HG03460 (cell line): ENCODE data around the gene TMEM44.
A peak's percentile ranks its signal among the peaks of the same experiment; 100 is the strongest.

ENCODE experiments used
- ATAC-seq: cut with Tn5 transposase; IDR thresholded peaks from one replicate; pipeline ENCODE4 v1.9.1; 2021; ENCODE audit not compliant: unreplicated experiment

The TMEM44 gene, protein sequence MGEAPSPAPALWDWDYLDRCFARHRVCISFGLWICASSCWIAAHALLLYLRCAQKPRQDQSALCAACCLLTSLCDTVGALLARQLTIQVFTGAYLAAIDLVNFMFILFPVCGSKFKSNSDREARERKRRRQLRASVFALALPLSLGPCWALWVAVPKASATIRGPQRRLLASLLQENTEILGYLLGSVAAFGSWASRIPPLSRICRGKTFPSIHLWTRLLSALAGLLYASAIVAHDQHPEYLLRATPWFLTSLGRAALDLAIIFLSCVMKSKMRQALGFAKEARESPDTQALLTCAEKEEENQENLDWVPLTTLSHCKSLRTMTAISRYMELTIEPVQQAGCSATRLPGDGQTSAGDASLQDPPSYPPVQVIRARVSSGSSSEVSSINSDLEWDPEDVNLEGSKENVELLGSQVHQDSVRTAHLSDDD

DNA sequence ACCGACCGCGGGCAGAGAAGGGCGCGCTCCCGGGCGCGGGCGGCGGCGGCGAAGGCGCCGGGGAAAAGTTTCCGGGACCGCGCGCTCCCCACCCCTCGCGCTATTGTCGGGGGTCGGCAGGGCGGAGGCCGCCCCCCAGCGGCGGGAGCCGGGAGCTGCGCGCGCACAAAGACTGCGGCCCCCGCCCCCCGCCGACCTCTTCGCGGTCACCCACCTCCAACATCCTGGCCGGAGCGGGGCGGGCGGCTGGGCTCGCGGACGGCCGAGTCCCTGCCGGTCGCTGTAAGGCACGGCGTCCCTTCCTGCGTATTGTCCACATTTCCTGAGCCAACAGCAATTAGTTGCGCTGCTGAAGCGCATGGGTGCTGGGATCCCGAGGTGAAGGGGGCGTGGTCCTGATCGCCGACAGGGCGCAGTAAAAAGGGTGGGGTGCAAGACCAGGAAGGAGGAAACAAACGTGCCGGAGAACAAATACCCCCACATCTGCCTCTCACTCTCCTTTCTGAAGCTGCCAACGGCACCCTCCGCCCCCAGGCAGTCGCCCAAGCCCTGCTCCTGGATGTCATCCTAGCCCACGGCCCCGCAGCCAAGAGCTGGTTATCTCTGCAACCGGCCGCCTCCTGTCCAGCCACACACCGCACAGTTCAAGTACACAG lies at the start of gene TMEM44:
Gene TMEM44 (minus strand): TSS at position 71 of the 656 bp plus-strand sequence. CDS start 204 bp downstream, outside the sequence.
- peak; percentile 71 for ATAC-seq

DNA sequence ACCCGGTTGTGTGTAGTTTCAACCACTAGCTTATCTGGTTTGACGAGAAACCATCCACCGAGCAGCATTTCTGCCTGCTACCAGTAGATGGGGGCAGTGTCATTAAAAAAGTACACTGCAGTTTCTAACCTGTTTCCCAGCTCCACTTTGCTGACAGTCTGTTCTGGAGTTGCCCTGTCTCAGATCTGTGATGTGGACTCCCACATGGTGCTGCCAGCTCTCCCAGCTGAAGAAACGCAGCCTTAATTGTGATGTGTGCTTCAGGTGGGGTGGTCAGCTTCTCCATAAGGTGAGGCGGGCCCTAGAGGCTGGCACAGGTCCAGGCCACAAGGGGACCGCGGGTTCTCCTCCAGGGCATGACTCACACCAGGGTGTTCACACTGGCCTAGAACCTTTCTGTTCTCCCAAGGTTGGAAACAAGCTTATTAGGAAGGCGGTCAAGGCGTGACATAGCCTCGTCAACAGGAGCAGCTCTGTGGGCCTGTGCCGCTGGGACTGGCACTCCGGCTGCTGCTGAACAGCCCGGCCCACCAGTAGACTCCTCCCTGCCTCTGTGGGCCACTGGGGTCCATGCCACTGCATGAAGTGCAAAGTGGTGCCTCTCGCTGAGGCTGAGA lies 49.6 kb upstream of the TMEM44 start:
- ATAC-seq: peak; percentile 59

DNA sequence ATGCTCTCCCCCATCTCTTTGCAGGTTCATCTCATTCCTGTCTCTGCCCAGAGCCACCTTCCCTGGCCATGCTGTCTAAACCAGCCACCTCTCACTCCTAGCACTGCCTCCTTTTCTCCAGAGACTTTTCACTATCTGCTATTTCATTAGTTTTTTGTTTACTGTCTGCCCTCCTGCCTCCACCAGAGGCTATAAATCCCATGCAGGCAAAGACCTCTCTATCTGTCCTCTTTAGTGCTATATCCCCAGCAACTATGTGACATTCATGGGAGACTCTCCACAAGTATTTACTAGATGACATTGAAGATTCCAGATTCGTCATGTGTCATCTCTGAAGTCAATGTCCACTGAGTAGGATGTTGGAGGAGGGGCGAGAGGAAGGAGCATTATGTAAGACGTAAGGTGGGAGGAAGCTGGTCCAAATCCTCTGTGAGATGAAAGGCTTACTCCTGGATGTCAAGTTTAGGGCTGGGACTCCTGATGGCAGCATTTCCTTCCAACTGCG lies 49.0 kb upstream of the TMEM44 start:
- no peak for ATAC-seq

DNA sequence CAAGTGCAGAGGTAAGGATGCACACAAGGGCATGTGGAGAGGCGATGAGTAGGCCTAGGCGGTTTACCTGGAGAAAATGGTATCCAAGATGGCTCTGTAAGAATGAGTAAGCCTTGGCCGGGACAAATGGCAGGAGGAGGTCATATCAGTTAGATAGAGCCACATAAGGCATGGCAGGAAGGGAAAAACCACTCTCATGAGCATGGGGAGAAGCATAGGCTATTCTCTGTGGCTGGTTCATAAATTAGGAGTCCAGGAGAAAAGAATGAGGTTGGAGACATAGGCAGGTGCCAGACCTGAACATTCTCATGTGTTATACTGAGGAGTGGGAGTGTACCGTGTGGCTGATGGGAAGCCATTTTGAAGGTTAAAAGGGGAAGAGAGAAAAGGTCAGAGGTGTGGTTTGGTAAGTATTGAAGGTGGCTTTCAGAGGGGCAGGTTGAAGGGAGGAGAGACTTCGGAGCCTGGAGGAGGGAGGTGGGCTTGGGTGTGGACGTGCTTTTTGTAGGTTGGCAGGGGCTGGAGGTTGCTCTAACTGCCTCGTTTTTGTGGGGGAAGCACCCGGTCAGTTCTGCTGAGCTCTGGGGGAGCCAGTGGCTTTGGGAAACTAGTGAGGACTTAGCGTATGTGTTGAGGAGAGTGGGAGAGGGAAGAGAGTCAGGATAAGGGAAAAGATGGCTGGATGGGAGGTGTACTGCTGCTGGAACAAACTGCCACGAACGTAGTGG lies 47.8 kb upstream of the TMEM44 start:
- no peak for ATAC-seq

DNA sequence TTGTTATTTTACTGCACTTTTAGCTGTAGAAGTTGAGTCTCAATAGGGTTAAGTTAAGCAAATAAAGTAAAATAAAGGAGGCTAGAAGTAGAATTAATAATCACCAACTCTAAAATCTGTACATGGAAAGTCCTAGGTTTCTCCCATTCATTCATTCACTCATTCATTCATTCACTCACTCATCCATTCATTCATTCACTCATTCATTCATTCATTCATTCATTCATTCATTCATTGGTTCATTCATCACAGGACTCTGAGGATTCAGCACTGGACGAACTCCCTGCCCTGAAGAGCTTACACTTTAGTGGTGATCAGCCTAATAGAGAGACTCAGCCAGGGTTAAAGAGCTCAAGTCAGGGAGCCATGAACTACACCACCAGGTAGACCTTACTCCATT lies 43.3 kb upstream of the TMEM44 start:
- ATAC-seq: no peak

DNA sequence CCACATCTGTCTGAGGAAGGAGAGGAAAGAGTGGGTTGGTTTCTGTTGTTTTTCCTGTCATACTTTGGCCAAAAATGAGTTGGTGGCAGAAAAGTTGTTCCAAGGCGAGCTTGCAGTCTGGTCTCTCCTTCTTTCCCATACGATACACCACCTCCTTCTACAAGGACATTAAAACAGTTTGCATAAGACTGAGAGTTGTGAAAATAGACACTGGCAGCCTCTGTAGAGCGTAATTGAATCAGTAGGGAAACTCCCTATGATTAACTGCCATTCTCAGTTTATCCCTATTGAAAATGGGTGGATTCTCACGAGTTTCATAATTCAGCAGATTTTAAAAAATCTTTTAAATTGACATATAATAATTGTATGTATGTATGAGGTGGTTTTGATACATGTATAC lies 42.5 kb upstream of the TMEM44 start:
- no peak for ATAC-seq

DNA sequence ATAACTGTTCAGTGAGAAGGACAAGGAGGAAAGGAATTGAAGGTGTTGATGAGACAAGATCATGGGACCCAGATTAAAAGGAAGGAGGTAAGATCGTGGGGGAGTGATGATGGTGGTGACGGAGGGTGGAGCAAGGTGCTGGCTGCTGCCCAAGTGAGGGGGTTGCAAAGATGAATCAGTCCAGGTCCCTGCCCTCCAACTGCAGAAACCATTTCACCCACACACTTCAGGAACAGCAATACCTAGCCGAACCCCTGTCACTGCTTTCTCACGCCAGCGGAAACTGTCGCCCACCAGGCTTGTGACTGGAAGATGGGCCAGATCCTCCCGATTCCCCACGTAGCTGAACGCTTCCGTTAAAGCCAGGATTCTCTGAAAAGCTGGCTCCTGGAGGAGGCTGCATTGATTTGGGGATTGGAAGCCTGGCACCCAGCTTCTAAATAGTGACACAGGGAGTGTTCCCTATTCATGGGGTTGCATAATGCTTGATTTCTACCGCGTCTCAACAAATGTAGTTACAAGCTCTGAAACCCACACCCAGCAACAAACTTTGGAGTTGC lies 41.9 kb upstream of the TMEM44 start:
- no peak for ATAC-seq

DNA sequence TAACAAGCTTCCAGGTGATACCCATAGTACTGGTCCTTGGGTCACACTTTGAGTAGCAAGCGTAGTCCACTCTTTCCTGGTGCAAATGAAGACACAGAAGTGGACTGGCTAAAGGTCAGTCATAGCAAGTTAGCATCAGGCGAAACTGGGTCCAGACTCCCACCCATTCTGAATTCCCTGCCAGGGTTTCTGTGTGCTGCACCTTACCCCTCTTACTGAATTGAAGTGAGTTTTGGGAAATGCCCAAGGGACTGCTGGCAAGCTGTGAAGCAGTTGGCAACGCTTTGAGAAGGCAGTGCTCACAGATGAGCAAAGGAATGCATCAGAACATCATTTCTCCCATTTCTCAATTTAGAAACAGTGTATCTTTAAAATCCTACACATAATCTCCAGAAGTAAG lies 40.5 kb upstream of the TMEM44 start:
- ATAC-seq: no peak

DNA sequence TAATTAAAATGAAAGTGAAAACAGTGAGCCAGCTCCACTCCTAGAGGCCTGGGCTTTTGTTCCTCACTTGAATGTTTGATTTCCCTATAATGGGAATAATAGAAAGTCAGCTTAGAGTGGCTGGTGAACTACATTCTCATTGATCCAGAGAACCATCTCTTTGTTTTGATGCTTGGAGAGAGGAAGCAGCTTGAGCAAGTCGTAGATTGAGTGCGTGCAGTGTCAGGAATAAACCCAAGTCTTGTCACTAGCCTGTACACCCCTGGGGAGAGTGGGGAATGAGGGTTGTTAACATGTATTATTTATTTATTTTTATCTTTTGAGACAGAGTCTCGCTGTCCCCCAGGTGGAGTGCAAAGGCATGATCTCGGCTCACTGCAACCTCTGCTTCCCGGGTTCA lies 39.7 kb upstream of the TMEM44 start:
- ATAC-seq: no peak

DNA sequence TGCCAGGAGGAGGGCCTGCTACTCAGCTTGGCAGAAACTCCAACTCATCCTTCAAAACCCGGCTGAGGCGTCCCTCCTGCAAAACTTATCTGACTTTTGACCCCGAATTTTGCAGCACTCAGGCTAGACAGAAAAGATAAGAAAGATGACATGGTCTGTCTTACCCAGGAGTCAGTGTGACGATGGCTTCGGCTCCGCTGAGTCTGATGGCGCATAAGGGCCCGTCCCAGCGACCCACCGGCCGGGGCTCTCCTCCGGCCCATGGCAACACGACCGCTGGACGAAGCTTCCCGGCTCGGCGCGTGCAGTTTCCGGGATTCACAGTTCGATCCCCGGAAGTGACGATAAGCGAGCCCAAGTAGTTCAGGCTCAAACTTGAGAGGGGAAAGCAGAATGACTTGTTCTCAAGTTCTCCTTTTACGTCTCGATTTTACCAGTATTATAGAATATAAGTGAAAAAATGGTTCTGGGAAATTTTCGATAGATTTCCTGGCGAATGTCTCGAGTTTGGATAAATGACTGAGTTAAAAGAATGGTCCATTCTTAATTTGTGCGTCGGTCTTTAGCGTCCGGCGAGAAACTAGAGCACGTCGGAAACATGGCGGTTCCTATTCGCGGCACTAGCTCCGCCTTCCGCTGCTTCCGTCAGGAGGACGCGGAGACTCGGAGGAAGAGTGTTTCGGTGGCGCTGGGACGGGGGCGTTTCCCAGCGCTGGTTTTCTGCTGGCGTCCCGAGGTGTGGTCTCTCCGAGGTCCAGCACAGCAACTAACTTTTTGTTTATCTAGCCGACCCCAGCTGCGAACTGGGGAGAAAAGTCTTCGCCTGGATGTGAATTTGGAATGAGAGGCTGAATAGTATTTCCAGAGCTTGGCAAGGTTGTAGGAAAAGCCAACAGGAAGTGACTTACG lies 38.9 kb upstream of the TMEM44 start, which contains the start of gene LSG1:
Gene LSG1 (minus strand): TSS at position 292 of the 909 bp plus-strand sequence. CDS start 29 bp downstream, at position 263.
- ATAC-seq: peak; percentile 88

DNA sequence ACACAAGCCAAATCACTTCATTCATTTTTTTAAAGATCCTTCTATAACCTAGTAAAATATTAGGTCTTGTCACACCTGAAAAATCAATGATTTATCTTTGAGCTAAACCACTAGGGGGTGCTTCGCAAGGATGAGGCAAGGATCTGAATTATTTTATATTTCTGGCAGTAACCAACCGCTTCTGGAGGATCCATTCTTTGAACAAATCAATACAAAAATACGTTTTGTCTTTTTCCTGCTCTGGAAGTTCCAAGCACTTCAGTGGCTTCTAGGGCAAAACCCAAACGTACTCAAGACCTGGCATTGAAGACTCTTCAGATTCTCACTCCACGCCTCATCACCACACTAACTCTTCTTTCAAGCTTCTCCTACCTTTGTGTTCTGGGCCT lies 38.3 kb upstream of the TMEM44 start:
- peak; percentile 24 for ATAC-seq

DNA sequence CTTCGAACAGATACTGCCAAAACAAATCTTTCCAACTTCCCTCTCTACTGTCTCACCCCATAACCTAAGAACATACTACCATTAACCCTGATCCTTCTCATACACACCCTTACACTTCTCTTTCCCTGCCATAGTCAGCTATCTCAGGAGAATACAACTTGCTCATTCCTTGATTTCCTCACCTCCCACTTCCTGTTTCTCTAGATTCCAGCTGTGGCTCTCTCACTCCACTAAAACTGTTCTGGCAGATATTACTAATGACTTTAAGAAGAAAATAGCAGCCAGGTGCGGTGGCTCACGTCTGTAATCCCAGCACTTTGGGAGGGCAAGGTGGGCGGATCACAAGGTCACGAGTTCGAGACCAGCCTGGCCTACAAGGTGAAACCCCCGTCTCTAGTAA lies 34.1 kb upstream of the TMEM44 start:
- no peak for ATAC-seq

DNA sequence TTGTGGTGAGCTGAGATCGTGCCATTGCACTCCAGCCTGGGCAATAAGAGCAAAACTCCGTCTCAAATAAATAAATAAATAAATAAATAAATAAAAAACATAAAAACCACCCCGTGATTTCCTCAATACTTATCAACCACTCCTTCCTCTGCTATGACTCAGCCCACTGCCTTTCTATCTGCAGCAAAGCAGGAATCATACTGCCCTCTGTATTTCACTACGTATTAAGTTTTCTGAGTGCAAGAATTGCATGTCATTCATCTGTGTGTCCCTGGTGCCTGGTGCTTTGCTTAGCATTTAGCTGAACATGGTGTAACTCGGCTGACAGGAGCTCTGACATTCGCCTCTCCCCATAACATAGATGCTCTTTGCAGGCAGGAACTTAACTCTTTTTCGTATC lies 31.6 kb upstream of the TMEM44 start:
- no peak for ATAC-seq

DNA sequence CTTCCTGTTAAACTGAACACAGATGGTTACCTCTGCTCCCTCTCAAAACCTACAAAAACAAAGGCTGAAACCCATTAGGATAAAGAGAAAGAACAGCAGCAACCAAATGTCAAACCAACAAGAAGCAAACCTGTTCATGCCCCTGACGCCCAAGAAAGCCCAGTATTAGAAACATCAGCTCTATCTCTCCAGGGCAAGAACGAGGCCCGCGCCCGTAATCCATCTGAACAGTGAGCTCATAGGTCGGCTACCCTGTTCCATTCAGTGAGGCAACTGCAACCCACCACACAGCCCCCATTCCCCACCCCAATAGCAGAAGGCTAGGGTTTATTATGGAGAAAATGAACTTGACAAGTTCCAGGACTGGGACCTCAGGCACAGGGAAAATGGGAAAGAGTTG lies 28.7 kb upstream of the TMEM44 start:
- ATAC-seq: no peak

DNA sequence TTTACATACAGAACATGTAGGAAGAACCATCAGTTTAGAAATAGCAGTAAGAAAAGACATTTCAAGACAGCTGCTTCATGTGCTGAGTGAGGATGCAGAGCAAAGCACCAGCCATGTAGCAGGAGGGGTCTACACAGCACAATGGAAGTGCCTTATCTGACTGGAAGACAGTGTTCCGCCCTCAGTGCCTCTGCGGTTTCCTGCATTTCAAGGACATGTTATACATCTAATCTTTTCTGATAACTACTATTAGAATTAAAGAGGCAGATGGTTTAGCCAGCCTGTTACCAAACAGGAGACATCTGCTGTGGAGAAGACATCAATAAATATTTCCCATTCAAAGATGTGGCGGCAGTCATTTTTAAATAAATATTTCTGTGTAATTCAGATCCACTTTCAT lies 28.2 kb upstream of the TMEM44 start:
- no peak for ATAC-seq

DNA sequence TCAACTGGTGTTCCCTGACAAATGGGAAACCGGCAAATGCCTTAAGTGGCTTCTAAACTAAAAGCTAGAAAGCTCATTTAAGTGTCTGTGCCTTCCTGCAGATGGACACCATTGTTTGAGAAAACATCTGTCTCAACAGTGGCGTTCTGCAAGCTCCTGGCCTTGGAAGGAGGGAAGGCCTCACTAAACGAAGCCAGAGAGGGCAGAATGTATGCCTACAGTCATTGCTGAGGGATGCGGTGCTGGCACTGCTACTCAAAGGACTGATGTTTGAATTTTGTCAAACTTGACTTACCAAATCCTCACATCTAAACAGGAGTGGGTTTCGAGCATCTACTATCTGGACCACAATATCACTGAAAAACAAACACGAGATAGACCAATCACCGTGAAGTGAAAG lies 26.6 kb upstream of the TMEM44 start:
- no peak for ATAC-seq

DNA sequence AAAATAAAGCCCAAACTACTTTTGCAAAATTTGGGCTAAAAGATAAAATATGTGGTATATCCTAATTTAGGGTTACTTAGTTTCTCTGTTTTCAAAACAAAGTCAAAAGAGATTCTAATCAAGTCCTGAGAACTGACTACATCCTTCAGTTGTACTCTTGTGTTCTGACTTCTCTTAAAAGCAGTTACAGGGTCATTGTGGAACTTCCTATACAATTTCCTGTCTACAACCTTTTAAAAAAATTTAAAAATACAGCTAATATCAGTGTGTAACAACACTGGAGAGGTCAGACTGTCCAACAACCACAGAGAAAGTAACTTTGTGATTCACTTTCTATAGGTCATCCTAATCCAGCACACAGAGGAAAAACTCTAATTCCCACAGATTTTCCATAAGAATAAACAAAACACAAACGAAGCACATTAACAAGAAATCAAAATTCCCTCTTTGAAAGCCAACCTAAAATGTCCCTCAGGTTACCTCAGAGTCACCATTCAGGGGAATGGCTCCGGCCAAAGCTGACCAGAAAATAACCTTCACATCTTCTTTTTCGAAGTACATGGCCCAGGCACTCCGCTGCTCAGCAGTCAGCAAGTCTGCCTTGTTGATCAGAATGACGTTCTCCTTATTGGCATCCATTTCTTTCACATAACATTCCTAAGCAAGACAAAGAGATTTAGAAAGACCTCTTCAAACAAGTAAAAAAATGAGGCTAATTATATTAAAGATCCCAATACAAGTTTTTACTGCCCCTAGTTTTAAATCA lies 25.4 kb upstream of the TMEM44 start:
- no peak for ATAC-seq

DNA sequence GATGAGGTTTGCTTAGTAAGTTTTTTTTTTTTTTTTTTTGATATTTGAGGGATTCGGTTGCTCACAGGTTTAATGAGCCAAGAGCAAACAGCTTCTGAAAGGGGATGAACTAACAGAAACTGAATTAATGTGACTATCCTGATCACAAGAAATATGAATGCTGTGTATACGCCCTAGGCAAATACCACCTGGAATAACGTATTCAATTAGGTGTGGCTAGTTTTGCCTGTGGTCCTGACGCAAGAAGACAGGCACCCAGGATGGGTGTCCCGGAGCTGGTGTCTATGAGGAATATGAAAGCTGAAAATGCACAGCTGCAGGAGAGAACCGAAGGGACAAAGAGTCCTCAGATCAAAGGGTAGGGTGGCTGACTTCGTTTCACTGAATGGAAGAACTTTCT lies 24.2 kb upstream of the TMEM44 start:
- no peak for ATAC-seq

DNA sequence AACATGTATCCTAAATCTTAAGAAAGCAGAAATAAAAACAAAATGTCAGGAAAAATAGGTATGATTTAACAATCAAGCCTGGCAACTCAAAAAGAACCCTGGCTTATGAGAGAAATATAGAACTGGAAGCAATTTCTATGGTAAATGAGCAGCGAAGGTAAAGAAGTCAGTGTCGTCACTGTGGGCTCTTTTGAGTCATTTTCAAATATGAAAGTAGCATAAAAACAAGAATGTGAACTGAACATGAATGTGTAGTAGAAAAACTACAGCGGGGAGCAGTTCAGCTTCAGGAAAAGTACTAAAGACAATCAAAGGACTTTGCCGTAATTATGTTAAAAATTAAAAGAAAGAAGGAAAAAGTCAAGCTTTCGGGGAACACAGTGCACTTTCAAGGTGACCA lies 21.2 kb upstream of the TMEM44 start:
- peak; percentile 91 for ATAC-seq
